Measurements from ENCODE around the gene CAD. TPM values are rescaled to one million over a fixed set of nuclear protein-coding genes. Genes with fewer than 3 reads are reported as not detected.

CAD gene
- total and polyA plus RNA-seq, 9 of the 15 experiments (the other 6 are each of a cell fraction or from before 2014, with no cell fraction given), result 7.5 to 126 (median 33.7) TPM

- Histone ChIP-seq H3K79me2 (ENCODE audit: control insufficient read depth, insufficient read depth, low read length) (peaks cover 40% of the 10 kb centered on the region), H3K9me1 (ENCODE audit: control insufficient read depth, insufficient read depth, low read length) (no peaks in the 10 kb centered on the region), H3K4me2 (ENCODE audit: insufficient read depth, low read length) (no peak overlapping the region), H3K4me3 (no peak overlapping the region), H4K20me1 (replicated peaks; ENCODE audit: control insufficient read depth, insufficient read depth, low read length) (no peaks in the 10 kb centered on the region), H3K9ac (ENCODE audit: insufficient read depth in 1 of 2, low read depth in 2 of 2, low read length in 2 of 2) (no peak overlapping the region), H3K27me3 (ENCODE audit: control insufficient read depth in 2 of 2, insufficient read depth in 2 of 2, low read length in 2 of 2) (no peaks in the 10 kb centered on the region), H3K36me3 (ENCODE audit: control insufficient read depth, insufficient read depth, low read length) (peaks cover 86% of the 10 kb centered on the region), H2AFZ (ENCODE audit: low read depth, low read length) (no peak overlapping the region), H3K27ac (ENCODE audit: extremely low read depth, low read depth, low read length) (no peak overlapping the region), H3K4me1 (replicated peaks in 1 of 2; ENCODE audit: control insufficient read depth in 2 of 2, insufficient read depth in 2 of 2, low read length in 2 of 2) (peaks cover 19% of the 10 kb centered on the region in 2 experiments; a peak in 4 of 5 replicates), H3K9me3 (replicated peaks; ENCODE audit: control insufficient read depth, insufficient read depth, low read depth, low read length) (no peaks in the 10 kb centered on the region)
- no TSS peak for BruUV-seq (replicated peaks)
- 89% methylated on average over 5 of the region's 7 CpGs for WGBS (ENCODE audit: insufficient coverage, low coverage, missing lambda C conversion rate)
- in situ Hi-C loops (cut with MboI) (no loop called here), intact Hi-C loops (cut with micrococcal nuclease) (no loop called here)
- no peak for TF ChIP-seq PHF21A (IDR thresholded peaks at IDR 0.05; ENCODE audit: borderline replicate concordance, low read depth)
- no peak for TF ChIP-seq MITF (IDR thresholded peaks at IDR 0.05)
- TF ChIP-seq CHCHD3 (CRISPR knock-in tag; IDR thresholded peaks at IDR 0.05), result no peak
- no peak for TF ChIP-seq EZH2 (IDR thresholded peaks at IDR 0.05; ENCODE audit: borderline replicate concordance, low read depth, low read length)
- TF ChIP-seq CEBPZ (IDR thresholded peaks at IDR 0.05; ENCODE audit: borderline replicate concordance, low read depth, low read length), result no peak
- TF ChIP-seq ZFX (CRISPR knock-in tag; IDR thresholded peaks at IDR 0.05), result no peak
- no peak for TF ChIP-seq TCFL5 (CRISPR knock-in tag; conservative IDR thresholded peaks at IDR 0.05)
- TF ChIP-seq ZNF511 (CRISPR knock-in tag; IDR thresholded peaks at IDR 0.05), result no peak
- DNase-seq (ENCODE audit: extremely low read depth in 1 of 4, low spot score in 3 of 4) (no peak), ATAC-seq (no peak), FAIRE-seq (no peak)
- CTCF ChIA-PET (ENCODE audit: low intra/inter-chr PET ratio), result no interaction called here
- POLR2A ChIA-PET, result interaction anchor here (0.8 kb wide), 1 partner anchor 13 kb away, joined by 3 read pairs; no protein-coding TSS in a partner anchor
Observed at GRCh38 chr2:27220091-27220490, 2.9 kb downstream of the CAD start.
